HG02610 (cell line): Measurements from ENCODE around the gene LINC00237.

Experiments used
- ATAC-seq: cut with Tn5 transposase; IDR thresholded peaks from one replicate; pipeline ENCODE4 v1.9.1; 2021; ENCODE audit warnings: mild to moderate bottlenecking, moderate library complexity; ENCODE audit not compliant: unreplicated experiment

Gene LINC00237

GRCh38 chr20:21125849-21126580 is 19.9 kb upstream of the LINC00237 start, which contains the start of gene KIZ:
Gene KIZ (plus strand): TSS chr20:21126082. CDS start chr20:21126116, 34 bp downstream.
- ATAC-seq: peak; percentile 99

- ATAC-seq: peak; percentile 6
These were observed 19.1 kb upstream of the LINC00237 start for GRCh38 chr20:21125072-21125848.

- no peak for ATAC-seq
These were observed 18.0 kb upstream of the LINC00237 start for GRCh38 chr20:21124190-21124589.

- no peak for ATAC-seq
These were observed 12.6 kb upstream of the LINC00237 start for GRCh38 chr20:21118782-21119181.

- ATAC-seq: no peak
These were observed 12.0 kb upstream of the LINC00237 start for GRCh38 chr20:21118138-21118537.

GRCh38 chr20:21117521-21117920 is 11.4 kb upstream of the LINC00237 start:
- no peak for ATAC-seq

GRCh38 chr20:21114584-21114983 is 8.4 kb upstream of the LINC00237 start:
- no peak for ATAC-seq

- no peak for ATAC-seq
These were observed 7.5 kb upstream of the LINC00237 start for GRCh38 chr20:21113697-21114096.

GRCh38 chr20:21111416-21111815 is 5.3 kb upstream of the LINC00237 start:
- ATAC-seq: no peak

GRCh38 chr20:21110811-21111210 is 4.7 kb upstream of the LINC00237 start:
- no peak for ATAC-seq

- ATAC-seq: no peak
These were observed 3.0 kb upstream of the LINC00237 start for GRCh38 chr20:21109144-21109543.

- no peak for ATAC-seq
These were observed 558 bp downstream of the LINC00237 start for GRCh38 chr20:21105429-21106170.

- no peak for ATAC-seq
These were observed 1.2 kb downstream of the LINC00237 start for GRCh38 chr20:21104921-21105320.

GRCh38 chr20:21104466-21104761 is 1.7 kb downstream of the LINC00237 start:
- no peak for ATAC-seq

GRCh38 chr20:21103582-21104465 is 2.3 kb downstream of the LINC00237 start:
- no peak for ATAC-seq

GRCh38 chr20:21102603-21103311 is 3.4 kb downstream of the LINC00237 start:
- ATAC-seq: no peak

GRCh38 chr20:21101932-21102575 is 4.1 kb downstream of the LINC00237 start:
- no peak for ATAC-seq

- no peak for ATAC-seq
These were observed 4.7 kb downstream of the LINC00237 start for GRCh38 chr20:21101453-21101931.
